Liver (tissue), 5 donors: ENCODE measurements around the gene TSPOAP1. TPM values are rescaled to one million over a fixed set of nuclear protein-coding genes. Genes with fewer than 3 reads are reported as not detected.

Experiments used
- polyA plus RNA-seq, 2 donors: library from polyadenylated mRNA; stranded (reverse) in 1 of 2; unstranded in 1 of 2; fragments of 200-250 nt in 1 of 2; fragments of >200 nt in 1 of 2; fragmentation: Nextera tagmentation in 1 of 2; extraction: Ambion mirVana in 1 of 2; gene quantifications; one replicate each; pipeline versions ENCODE4 v1.2.1 to v1.2.3, GENCODE V29; 2013 to 2015
- small RNA-seq: library from RNA; depleted of rRNA; stranded (forward); fragments of <200 nt; gene quantifications from one replicate; pipeline ENCODE3, GENCODE V24; 2014
- total RNA-seq, 2 donors: library from RNA; depleted of rRNA; stranded (reverse); fragments of >200 nt; gene quantifications; one replicate each; pipeline ENCODE4 v1.2.3, GENCODE V29; 2014
- donor health status: healthy.
- donor health status: healthy.
- donor health status: healthy.

TSPOAP1 gene
- total and polyA plus RNA-seq, 4 donors = 1.5 to 4.6 (median 2.6) TPM

Small RNA genes within 50 kb of the gene (small RNA-seq; reads per million reads assigned to genes)
- gene MIR4736 = 0.07 reads per million

Other genes with a start within 250 kb of the TSPOAP1 start
- 10 to 100 TPM; 11.3 to 16.9 TPM for gene DYNLL2, start 245.4 kb downstream of the TSPOAP1 start, total RNA-seq
- gene DYNLL2, start 245.4 kb downstream of the TSPOAP1 start, polyA plus RNA-seq = 10 to 100 TPM in 1 of 2 donors, 1 to 10 TPM in 1; 3.2 to 22.1 TPM
- under 1 TPM in 1 of 2 donors, not detected in 1; under 0.01 TPM for gene OR4D1, start 180.4 kb downstream of the TSPOAP1 start, total RNA-seq
- gene OR4D1, start 180.4 kb downstream of the TSPOAP1 start, polyA plus RNA-seq = not detected
- not detected for gene OR4D2, start 161.8 kb downstream of the TSPOAP1 start, total RNA-seq
- gene OR4D2, start 161.8 kb downstream of the TSPOAP1 start, polyA plus RNA-seq = not detected
- 10 to 100 TPM in 1 of 2 donors, not detected in 1; 10.0 TPM for gene EPX, start 136.1 kb downstream of the TSPOAP1 start, total RNA-seq
- under 1 TPM in 1 of 2 donors, not detected in 1; 0.09 TPM for gene EPX, start 136.1 kb downstream of the TSPOAP1 start, polyA plus RNA-seq
- 1 to 10 TPM; 5.7 to 7.9 TPM for gene MKS1, start 109.5 kb downstream of the TSPOAP1 start, total RNA-seq
- gene MKS1, start 109.5 kb downstream of the TSPOAP1 start, polyA plus RNA-seq = 1 to 10 TPM; 4.4 to 4.5 TPM
- not detected for gene LPO, start 90.2 kb downstream of the TSPOAP1 start, total RNA-seq
- not detected for gene LPO, start 90.2 kb downstream of the TSPOAP1 start, polyA plus RNA-seq
- 100 to 1,000 TPM in 1 of 2 donors, under 1 TPM in 1; 0.17 to 221 TPM for gene MPO, start 47.9 kb downstream of the TSPOAP1 start, total RNA-seq
- under 1 TPM; 0.14 to 0.87 TPM for gene MPO, start 47.9 kb downstream of the TSPOAP1 start, polyA plus RNA-seq
- gene SUPT4H1, start 23.4 kb upstream of the TSPOAP1 start, total RNA-seq = 10 to 100 TPM; 23.3 to 48.1 TPM
- 10 to 100 TPM; 32.8 to 59.1 TPM for gene SUPT4H1, start 23.4 kb upstream of the TSPOAP1 start, polyA plus RNA-seq
- 1 to 10 TPM; 4.5 to 8.4 TPM for gene RNF43, start 88.7 kb upstream of the TSPOAP1 start, total RNA-seq
- 1 to 10 TPM; 4.1 to 5.8 TPM for gene RNF43, start 88.7 kb upstream of the TSPOAP1 start, polyA plus RNA-seq
- gene HSF5, start 159.6 kb upstream of the TSPOAP1 start, total RNA-seq = under 1 TPM; 0.09 to 0.17 TPM
- gene HSF5, start 159.6 kb upstream of the TSPOAP1 start, polyA plus RNA-seq = not detected
- 10 to 100 TPM; 39.8 to 70.1 TPM for gene MTMR4, start 185.8 kb upstream of the TSPOAP1 start, total RNA-seq
- gene MTMR4, start 185.8 kb upstream of the TSPOAP1 start, polyA plus RNA-seq = 10 to 100 TPM; 17.2 to 20.0 TPM